ENCODE results near the gene TMEM81.

Gene TMEM81

DNA sequence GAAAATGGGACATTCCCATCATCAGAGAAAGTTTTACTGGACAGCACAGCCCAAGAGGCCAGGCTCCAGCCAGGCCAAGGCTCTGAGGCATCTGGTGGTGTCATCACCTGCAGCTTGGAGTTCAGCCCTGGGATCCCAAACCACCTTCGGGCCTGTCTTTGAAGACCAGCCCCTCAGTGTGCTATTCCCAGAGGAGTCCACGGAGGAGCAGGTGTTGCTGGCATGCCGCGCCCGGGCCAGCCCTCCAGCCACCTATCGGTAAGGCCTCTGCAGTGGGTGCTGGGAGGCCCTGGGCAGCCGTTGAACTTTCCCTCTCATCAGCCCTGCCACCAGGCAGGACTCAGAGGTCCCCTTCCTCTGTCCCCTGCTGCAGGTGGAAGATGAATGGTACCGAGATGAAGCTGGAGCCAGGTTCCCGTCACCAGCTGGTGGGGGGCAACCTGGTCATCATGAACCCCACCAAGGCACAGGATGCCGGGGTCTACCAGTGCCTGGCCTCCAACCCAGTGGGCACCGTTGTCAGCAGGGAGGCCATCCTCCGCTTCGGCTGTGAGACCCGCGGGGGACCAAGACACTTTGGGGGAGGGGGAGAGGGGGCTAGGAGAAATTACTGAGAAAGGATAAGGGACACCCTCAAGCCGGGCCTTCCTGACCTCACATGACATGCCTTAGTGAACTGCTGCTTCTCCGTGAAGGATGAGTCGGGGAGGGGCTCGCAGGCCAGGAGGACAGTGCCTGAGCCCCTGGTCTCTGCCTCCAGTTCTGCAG is 26.3 kb downstream of the TMEM81 start:
- H3K4me3 ChIP-seq (ENCODE audit: low read depth, low read length) = no peak overlapping the region
- CTCF ChIA-PET = interaction anchor here (0.6 to 2.7 kb wide), 2 partner anchors 8 to 68 kb away, joined by 3 to 7 read pairs; no protein-coding TSS in a partner anchor
- TF ChIP-seq, protein P1, sequence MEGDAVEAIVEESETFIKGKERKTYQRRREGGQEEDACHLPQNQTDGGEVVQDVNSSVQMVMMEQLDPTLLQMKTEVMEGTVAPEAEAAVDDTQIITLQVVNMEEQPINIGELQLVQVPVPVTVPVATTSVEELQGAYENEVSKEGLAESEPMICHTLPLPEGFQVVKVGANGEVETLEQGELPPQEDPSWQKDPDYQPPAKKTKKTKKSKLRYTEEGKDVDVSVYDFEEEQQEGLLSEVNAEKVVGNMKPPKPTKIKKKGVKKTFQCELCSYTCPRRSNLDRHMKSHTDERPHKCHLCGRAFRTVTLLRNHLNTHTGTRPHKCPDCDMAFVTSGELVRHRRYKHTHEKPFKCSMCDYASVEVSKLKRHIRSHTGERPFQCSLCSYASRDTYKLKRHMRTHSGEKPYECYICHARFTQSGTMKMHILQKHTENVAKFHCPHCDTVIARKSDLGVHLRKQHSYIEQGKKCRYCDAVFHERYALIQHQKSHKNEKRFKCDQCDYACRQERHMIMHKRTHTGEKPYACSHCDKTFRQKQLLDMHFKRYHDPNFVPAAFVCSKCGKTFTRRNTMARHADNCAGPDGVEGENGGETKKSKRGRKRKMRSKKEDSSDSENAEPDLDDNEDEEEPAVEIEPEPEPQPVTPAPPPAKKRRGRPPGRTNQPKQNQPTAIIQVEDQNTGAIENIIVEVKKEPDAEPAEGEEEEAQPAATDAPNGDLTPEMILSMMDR (IDR thresholded peaks at IDR 0.05; ENCODE audit: insufficient read depth, low read length, missing control alignments) = no peak
- no peak for DNase-seq (ENCODE audit: low read depth, low spot score)
- POLR2A ChIA-PET = no interaction called here

DNA sequence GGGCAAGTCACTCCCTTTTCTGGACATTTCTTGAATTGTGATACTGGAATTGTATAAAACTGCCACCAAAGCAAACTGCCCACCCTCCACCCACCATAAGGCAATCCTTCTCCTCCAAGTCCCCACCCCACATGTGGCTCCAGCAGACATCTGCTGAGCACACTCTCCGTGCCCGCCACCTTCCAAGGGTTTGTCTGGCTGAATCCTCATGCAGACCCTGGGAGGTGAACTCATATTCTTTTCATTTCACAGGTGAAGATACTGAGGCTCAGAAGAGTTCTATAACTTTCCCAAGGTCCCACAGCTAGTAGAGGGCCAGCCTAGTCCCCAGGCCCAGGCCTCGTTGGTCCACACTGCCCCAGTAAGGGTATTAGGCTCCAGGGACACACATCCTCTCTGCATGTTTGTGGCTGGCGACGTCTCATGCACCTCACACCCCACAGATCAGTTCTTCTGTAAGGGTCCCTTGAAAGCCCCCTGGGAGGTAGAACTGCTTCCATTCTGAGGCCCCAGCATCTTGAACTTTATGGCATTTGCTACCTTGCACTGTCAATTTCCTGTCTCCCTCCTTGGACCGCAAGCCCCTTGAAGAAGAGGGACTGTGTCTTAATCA is 27.2 kb downstream of the TMEM81 start:
- ChIA-PET CTCF (interaction anchor here (2.7 kb wide), 1 partner anchor 67 kb away, joined by 7 read pairs; no protein-coding TSS in a partner anchor), POLR2A (no interaction called here)
- no peak overlapping the region for H3K4me3 ChIP-seq (ENCODE audit: low read depth, low read length)
- TF ChIP-seq, protein P1 (IDR thresholded peaks at IDR 0.05; ENCODE audit: insufficient read depth, low read length, missing control alignments) = no peak
- no peak for DNase-seq (ENCODE audit: low read depth, low spot score)

DNA sequence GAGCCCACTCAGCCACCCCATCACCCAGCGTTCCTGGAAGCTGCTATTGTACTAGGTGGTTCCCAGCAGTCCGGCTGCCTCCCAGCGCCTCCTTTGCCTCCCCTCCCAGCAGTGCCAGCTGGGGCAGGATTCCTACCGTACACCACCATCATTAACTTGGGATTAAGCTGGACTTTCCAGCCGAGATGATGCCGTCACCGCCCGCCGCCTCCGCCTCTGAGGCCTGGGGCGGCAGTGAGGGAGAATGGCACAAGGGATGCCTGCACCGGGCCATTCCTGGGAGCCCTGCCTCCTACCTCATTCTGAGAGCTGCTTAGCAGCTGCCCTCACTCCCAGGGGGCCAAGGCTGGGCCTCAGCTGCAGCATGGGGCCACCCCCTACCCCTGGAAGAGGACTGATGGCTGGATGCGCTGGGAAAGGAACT is 28.1 kb downstream of the TMEM81 start:
- TF ChIP-seq, protein P1 (IDR thresholded peaks at IDR 0.05; ENCODE audit: insufficient read depth, low read length, missing control alignments) = no peak
- CTCF ChIA-PET = interaction anchor here (0.7 to 3.0 kb wide), 4 partner anchors 10 to 80 kb away, joined by 3 to 14 read pairs (median 6); no protein-coding TSS in a partner anchor
- no peak for DNase-seq (ENCODE audit: low read depth, low spot score)
- no peak overlapping the region for H3K4me3 ChIP-seq (ENCODE audit: low read depth, low read length)
- POLR2A ChIA-PET = no interaction called here

DNA sequence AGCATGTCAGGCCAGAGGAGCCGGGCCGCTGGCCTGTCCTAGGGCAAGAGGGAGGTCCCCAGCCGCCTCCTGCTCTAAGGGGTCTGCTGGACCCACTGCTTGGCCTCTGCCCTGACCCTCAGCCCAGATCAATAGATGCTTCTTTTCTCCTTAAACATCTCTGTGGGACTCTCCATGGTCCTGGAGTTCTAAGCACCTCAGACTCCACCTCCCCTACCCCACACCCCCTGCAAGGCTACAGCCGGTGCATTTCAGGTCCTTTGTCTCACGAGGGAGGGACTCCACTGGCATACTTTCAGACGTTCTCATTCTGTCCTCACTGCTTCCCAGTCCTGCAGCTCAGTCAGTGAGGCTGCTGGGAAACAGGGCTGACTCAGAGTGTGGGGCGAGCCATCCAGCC is 30.2 kb downstream of the TMEM81 start:
- no peak for DNase-seq (ENCODE audit: low read depth, low spot score)
- ChIA-PET CTCF (interaction anchor here (1.0 to 7.8 kb wide), 6 partner anchors 7 to 202 kb away, joined by 3 to 90 read pairs (median 4); no protein-coding TSS in a partner anchor), POLR2A (no interaction called here)
- TF ChIP-seq, protein P1 (IDR thresholded peaks at IDR 0.05; ENCODE audit: insufficient read depth, low read length, missing control alignments) = no peak
- H3K4me3 ChIP-seq (ENCODE audit: low read depth, low read length) = no peak overlapping the region

DNA sequence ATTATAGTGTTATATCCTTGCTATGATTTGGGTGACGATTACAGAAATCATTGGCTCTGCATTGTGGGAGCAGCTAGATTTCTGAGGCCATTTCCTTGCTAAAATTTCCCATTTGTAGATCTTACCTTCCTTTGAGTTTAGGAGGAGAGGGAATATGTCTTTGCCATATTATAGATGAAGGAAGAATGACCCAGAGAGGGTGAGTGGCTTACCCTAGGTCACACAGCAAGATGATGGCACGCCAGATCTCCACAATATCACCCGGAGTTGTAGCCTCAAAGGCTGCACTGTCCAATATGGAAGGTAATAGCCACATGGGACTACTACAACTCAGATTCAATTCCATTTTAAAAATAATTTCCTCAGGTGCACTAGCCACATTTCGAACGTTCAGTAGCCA is 31.0 kb downstream of the TMEM81 start:
- CTCF ChIA-PET = interaction anchor here (1.2 to 7.8 kb wide), 5 partner anchors 8 to 203 kb away, joined by 3 to 90 read pairs (median 5); no protein-coding TSS in a partner anchor
- DNase-seq (ENCODE audit: low read depth, low spot score) = no peak
- TF ChIP-seq, protein P1 (IDR thresholded peaks at IDR 0.05; ENCODE audit: insufficient read depth, low read length, missing control alignments) = no peak
- no peak overlapping the region for H3K4me3 ChIP-seq (ENCODE audit: low read depth, low read length)
- POLR2A ChIA-PET = no interaction called here

DNA sequence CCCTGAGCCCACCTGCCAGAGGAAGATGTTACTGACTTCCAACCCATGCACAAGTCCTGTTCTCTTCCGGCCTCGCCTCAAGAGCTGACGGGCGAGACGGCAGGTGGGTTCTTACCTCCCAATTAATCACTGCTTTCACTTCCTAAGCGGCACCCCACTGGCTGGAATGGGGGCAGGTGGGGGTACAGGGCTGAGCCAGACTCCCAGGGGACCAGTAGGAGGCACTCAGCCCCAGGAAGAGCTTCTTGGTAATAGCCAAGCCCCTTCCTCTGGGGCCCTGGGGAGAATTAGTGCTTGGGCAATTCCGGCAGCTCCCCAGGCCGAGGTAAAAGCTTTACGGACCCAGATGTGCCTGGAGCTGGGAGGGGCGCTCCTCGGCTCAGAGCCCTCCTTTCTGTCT is 31.6 kb downstream of the TMEM81 start:
- H3K4me3 ChIP-seq (ENCODE audit: low read depth, low read length) = no peak overlapping the region
- DNase-seq (ENCODE audit: low read depth, low spot score) = no peak
- ChIA-PET CTCF (interaction anchor here (1.2 to 7.8 kb wide), 4 partner anchors 9 to 204 kb away, joined by 3 to 90 read pairs (median 7); no protein-coding TSS in a partner anchor), POLR2A (no interaction called here)
- TF ChIP-seq, protein P1 (IDR thresholded peaks at IDR 0.05; ENCODE audit: insufficient read depth, low read length, missing control alignments) = no peak
